HG03039 (cell line): ENCODE data around the gene SH2D4B.
A peak's percentile ranks its signal among the peaks of the same experiment; 100 is the strongest.

Experiments
- ATAC-seq: cut with Tn5 transposase; IDR thresholded peaks from one replicate; pipeline ENCODE4 v1.9.1; 2021; ENCODE audit warnings: mild to moderate bottlenecking, moderate library complexity; ENCODE audit not compliant: unreplicated experiment

The SH2D4B gene

DNA sequence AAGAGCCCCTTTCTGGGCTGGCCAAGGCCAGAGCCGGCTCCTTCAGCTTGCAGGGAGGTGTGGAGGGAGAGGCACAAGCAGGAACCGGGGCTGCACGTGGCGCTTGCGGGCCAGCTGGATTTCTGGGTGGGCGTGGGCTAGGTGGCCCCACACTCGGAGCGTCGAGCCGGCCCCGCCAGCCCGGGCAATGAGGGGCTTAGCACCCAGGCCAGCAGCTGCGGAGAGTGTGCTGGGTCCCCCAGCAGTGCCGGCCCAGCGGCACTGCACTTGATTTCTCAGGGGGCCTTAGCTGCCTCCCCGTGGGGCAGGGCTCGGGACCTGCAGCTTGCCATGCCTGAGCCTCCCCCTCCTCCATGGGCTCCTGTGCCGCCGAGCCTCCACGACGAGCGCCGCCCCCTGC lies 48.1 kb downstream of the SH2D4B start:
- ATAC-seq = no peak

DNA sequence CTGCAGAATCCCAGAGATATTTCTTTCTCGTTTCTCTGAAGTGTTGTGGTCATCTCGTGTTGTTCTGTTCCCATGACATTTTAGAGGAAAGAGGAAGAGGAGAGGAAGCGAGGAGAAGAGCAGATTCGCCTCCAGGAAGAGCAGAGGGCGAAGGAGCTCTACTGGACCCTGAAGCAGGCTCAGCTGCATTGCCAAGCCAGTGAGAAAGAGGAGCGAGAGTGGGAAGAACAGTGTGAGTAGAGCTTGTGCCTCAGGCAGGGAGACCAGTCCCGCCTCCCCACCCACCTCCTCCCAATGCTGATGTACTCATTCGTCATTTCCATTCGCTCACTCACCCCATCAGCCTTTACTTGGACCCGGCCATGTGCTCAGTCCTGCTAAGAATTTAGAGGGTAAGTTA lies 50.8 kb downstream of the SH2D4B start:
- ATAC-seq = no peak

DNA sequence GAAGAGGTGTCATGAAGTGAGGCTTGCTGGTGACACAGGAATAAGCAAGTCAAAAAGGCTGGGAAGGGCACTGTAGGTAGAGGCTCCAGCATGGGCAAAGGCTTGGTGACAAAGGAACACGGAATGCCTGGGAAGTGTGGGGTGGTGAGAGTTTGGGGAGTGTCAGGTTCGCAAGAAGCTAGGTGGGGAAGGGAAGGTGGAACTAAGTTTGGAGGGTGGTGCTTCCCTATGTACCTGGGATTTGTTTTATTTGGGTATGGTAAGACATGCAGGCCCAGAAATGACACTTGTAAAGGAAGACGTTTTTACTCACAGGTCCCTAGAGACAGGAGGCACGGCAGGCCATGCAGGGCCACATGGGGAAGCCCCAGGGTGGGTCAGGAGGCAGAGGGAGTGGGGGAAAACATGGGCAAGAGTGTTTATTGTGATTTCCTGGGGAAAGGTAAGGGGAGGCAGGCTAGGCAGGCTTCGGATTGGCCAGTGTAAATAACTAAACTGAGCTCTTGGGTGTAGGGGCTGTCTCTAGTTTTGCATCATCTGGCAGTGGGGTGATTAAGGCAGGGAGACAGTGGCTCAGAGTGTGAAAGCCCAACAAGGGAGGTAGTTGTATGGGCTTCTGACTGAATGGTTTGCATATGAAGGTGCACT lies 52.1 kb downstream of the SH2D4B start:
- ATAC-seq = peak; percentile 95

DNA sequence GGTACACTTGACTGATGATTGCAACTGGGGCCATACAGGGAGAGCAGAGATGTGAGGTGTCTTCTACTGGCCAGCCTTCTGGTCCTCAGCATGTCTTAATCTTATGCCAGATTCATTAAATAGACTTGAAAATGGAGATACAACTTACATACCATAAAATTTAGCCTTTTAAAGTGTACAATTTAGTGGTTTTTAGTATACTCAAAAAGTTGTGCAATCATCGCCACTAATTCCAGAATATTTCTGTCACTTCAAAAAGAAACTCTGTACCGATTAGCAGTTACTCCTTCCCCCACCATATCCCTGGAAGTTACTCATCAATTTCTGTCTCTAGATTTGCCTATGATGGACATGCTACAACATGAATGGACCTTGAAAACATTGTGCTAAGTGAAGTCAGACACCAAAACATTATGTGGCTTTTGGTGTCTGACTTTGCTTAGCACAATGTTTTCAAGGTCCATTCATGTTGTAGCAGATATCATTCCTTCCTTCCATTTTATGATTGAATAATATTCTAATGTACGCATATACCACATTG lies 53.0 kb downstream of the SH2D4B start:
- no peak for ATAC-seq

DNA sequence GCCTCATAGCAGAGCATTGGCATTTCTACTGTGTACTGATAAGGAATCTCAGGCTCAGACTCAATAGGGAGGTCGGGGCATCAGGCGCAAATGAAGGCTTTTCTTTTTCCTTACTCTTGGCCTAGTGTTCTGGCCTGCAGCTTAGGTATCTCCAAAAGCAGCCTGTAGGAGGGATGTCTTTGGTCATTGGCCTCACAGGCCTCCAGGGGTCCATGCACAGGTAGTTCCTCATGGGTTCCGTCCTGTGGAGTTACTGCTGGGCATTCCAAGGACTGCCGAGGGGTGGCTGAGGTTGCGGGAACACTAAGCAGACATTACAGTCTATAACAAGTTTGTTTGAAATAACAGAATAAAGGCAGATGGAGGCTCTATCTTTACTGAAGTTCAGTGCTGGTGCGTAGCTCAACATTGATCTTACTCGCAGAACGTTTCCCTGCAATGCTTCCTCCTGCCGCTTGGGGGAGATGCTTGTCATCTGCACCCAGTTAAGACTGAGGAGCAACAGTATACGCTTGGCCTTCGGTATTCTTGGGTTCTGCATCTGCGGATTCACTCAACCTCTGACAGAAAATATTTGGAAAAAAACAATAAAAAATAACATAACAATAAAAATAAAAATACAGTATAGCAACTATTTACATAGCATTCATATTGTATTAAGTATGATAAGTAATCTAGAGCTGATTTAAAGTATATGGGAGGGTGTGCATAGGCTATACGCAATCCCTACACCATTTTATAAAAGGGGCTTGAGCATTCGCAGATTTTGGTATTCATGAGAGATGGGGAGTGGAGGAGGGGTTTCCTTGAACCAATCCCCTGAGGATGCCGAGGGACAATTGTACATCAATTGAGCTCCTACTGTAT lies 58.9 kb downstream of the SH2D4B start:
- ATAC-seq = peak; percentile 44

DNA sequence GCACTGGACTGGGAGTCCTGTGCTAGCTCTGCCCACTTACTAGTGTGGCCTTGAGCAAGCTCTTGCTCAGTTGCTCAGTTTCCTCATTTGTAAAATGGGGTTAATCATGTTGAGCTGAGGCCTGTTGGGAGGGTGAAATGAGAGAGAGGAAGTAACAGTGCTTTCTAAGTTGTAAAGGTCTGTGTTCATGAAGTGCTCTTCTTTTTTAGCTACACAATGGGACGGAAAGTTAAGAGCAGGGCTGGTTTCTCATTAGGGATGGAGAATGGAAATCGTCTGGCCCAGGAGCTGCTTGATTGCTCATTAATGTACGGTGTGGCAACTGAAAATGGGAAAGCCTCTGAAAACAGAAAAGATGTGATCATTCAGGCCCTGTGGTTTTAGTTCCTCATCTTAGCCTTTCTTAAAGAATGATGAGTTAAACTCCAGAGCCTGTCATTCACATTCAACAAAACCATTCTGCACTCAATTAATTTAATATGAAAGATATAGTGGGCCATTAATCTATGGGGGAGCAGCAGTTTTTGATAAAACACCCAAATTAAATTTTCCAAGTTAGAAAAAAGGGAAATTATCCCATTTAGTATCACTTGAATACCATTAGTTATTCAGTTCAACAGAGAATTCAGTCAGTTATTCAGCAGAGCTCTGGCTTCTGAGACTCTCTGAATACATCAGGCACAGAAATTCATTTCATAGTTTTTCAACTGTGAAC lies 60.5 kb downstream of the SH2D4B start:
- ATAC-seq = peak; percentile 57

GRCh38 chr10:80598951-80599350 lies 61.2 kb downstream of the SH2D4B start:
- ATAC-seq = no peak

GRCh38 chr10:80599424-80599847 lies 61.7 kb downstream of the SH2D4B start:
- ATAC-seq = peak; percentile 69

- ATAC-seq = no peak
These were observed 62.6 kb downstream of the SH2D4B start for GRCh38 chr10:80600256-80600655.

DNA sequence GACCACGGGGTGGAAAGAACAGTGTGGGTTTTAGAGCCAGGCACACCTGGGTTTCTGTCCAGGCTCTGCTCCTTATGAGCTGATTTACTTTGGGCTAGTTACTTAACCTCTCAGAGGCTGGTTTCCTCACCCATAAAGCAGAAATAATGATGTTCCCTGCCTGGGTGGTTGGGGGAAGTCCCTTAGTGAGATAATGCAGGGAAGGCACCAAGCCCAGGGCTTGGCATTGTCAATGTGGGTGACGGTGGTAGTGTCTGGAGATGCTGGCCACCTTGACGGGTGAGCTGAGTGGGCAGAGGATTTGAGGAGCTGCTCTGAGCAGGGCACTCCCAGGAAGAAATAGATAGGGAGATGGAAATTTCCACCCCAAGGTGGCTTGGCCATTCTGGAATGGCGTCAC lies 65.2 kb downstream of the SH2D4B start:
- ATAC-seq = no peak

DNA sequence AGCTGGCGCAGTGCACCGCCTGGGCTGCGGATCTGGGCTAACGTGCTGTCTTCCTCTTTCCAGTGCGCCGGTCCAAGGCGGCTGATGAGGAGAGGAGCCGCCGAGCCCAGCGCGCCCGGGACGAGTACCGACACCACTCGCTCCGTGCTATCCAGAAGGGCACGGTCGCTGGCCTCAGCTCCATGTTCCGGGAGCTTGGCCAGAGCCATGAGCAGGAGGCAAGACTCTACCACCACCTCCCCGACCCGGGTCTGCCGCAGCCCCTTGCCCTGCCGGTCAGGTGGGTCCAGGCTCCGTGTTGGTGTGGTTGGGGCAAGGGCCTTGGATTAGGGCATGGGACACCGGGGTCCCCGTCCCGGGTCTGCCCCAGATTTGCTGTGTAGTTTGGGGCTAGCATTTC lies 65.8 kb downstream of the SH2D4B start:
- no peak for ATAC-seq

DNA sequence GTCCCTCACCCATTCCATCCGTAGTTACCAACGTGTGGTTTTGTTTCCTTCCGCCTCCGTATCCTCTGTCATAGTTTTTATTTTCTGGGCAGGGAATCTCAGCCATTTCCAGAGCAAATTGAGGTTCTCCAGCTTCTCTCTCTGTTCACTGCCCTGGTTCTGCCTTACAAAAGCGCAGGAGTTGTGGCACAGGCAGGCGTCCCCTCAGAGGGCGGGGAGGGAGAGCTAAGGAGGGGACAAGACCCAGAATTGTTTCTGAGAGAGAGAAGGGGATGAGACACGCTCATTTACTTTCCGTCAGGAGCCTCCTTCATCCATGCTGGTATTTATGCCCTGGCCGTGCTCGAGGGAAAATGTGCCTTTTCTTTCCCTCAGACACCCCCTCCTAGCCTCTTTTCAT lies 71.0 kb downstream of the SH2D4B start:
- no peak for ATAC-seq

GRCh38 chr10:80609331-80609730 lies 71.6 kb downstream of the SH2D4B start:
- ATAC-seq = no peak

GRCh38 chr10:80611481-80612185 lies 73.9 kb downstream of the SH2D4B start:
- ATAC-seq = no peak

DNA sequence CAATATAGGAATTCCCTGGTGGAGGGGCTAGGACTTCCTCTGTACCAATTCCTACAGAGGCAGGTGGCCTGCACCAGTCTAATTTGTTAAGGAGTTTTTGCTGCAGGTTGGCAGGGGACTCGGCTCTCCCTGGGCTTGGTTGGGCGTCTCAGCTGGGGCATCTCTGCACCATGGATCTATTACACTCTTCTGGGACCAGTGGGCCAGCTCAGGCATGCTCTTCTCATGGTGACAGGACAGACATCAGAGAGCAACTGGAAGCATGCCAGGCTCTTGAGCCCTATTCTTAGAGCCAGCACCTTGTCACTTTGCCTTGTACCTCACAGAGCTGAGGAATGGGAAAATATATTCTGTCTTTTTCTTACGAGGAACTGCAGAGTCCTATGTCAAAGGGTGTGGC lies 74.6 kb downstream of the SH2D4B start:
- no peak for ATAC-seq

DNA sequence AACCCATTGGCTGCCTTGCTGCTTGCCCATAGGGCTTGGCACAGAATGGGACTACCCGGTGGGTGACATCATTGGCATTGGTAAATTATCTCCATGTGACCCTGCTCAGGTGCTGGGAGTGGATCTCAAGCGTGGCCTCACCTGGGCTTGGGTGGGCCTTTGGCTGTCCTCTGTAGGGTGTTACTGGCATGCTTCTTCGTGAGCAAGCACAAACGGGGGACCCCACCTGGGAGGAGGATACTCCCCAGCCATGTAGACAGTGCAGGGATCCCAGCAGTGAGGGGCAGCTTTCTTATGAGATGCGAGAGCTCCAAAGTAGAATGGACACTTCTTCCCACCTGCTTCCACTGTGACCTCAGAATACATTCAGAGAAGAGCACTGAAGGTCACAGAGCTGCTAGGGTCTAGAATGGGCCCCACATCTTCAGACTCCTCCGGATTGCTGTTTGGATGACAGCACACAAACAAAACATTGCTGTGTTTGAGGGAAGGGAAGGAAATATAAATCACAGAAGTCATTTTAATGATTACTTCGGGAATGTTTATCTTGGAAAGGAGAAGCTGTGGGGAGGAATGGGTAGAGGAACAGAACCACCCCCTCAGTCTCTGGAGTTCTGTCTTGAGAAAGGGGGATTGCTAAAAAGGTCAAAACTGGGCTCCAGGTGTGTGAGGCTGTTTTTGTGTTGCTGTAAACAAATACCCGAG lies 75.9 kb downstream of the SH2D4B start:
- no peak for ATAC-seq

- ATAC-seq = no peak
These were observed 77.1 kb downstream of the SH2D4B start for GRCh38 chr10:80614576-80615416.

DNA sequence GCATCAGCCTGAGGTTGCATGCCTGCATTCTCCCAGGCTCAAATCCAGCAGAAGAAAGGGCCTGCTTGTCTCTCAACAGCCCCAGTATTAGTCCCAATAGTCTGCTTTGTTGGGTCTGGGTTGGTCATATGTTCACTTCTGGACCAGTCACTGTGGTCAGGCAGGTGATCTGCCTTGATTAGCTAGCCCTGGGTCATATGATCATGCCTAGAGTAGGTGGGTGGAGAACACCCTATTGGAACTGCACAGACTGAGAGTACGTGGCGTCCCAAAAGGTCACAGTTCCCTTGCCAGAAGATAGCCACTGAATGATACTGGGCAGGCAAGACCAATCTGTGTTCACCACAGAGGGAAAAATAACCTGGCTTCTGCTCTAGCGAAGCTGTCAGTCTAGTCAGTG lies 80.1 kb downstream of the SH2D4B start:
- ATAC-seq = no peak

DNA sequence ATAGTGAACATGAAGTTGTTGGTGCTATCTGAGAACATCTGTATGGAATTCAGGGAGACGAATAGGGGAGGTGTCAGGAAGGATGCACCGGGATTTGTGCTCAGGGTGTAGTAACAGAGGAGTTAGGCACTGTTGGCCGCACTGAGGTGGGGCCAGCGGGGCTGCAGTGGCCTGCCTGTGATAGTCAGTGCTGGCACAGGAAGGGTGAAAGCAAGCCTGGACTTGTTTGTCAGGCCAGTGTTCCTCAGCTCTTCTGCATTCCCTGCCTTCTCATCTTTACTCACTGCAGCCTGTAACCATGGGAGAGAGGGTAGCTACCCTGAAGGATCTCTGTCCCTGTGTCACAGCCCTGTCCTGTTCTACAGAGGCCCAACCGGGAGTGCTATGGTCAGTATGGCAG lies 81.3 kb downstream of the SH2D4B start:
- ATAC-seq = no peak
